ENCODE results near the gene DENND1A.
"Not testable (repeated sequence)": the region's sequence is repeated elsewhere in the genome, so short reads cannot be mapped to it uniquely, and the experiment has no call there.

Gene DENND1A

DNA sequence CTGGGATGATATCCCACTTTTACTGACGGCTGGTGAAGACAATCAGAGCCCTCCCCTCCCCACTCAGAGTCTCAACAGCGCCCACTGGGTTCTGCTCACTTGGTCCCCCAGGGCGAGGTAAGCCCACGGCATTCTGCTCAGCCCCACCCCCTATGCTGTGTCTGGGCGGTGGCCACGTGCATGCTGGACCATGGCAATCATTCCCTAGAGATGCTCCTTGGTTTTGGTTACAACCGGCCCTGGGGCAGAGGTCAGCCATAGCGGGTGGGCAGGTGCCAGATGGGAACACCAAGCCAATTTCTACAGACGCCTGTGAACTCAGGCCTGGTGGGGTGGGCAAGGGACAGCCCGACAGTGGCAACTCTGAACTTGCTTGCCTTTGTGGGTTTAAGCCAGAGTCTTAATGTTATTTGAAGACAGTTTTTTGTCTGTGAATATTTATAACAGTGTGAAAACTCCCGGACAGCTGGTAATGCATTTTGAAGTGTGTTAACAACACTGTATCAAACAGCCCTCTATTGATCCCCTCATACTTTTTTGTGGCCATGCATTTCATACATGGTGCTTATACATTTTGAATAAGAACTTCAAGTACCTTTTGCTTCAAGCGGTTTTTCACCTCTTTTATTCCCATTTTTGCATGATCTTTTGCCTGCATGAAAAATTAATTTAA lies 479.7 kb downstream of the DENND1A start:
- FAIRE-seq (no peak), DNase-seq (ENCODE audit: insufficient read length, low spot score) (no peak)

DNA sequence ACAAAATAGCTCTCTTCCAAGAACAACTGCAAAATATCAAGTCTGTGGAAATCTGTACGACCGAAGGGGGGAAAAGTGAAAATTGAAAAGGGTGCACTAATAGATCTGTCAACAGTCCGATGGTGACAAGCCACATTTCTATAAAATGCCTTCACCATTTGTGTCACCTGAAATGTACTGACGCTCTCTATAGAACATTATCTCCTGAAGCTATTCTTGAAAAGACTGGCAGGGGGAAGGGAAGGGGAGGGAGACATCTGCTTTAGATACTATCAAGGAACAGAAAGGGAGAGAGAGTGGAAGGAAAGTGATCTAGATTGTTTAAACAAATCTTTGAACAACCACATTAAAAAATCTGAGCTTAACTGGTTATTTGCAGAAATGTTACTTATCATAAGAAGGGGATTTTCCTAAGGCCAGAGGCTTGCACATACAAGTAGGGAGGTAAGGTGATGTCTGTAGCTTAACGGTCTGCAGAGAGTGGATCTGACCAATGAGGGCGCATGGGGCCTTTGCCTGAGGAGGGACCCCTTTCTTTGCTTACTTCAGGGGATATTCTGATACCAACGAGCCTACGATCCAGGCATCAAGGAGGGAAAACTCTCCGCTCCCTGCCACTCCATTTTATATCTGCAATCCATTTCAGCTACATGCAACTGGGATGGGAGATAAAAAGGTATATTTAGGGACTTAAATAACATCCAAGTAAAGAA lies 481.8 kb downstream of the DENND1A start:
- no peak for FAIRE-seq
- no peak for DNase-seq (ENCODE audit: insufficient read length, low spot score)

DNA sequence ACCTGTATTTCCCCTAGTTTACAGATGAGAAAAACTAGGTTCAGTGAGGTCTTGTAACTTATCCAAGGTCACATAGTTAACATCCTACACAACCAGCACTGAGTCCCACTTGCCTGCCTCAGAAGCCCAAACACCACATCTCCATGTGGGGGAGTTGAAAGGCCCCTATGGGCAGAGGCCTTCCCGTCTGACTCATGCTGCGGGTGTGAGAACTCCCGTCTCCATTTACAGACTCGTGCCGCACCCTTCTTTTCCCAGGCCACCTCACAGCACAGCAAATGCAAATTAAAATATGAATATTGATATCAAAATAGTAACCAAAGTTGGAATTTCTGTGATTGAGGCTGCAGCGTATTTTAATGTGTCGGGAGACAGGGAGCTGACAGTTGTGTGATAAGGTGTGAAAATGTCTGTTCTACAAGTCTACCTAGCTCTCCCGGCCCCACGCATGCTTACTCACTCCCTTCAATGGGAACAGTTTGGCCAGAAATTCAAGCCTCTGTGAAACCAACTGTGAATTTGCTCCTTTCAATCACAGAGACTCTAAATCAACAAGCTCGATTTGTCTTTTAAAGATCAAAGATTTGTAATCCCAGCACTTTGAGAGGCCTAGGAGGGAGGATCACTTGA lies 483.8 kb downstream of the DENND1A start:
- FAIRE-seq (no peak), DNase-seq (ENCODE audit: insufficient read length, low spot score) (no peak)

DNA sequence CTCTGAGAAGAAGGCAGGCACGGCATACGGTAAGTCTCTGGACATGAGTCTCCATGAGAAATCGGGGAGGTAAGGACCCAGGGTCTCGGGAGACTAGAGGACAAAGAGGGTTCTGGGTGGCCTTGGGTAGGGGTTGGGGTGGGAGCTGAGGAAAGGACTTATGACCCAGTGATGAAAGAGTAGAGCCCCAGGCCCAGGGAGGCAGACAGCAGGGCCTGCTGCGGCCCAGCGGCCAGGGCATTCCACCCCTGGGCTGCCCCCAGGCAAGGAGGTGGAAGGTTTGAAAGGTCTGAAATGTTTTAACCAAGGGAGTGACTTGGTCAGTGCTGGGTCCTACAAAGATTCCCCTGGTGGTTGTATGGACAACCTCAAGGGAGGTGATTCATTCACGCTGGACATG lies 484.8 kb downstream of the DENND1A start:
- DNase-seq (ENCODE audit: insufficient read length, low spot score), result no peak
- FAIRE-seq, result no peak

GRCh38 chr9:123441769-123442168 lies 488.2 kb downstream of the DENND1A start:
- DNase-seq (ENCODE audit: insufficient read length, low spot score) (no peak), FAIRE-seq (no peak)

DNA sequence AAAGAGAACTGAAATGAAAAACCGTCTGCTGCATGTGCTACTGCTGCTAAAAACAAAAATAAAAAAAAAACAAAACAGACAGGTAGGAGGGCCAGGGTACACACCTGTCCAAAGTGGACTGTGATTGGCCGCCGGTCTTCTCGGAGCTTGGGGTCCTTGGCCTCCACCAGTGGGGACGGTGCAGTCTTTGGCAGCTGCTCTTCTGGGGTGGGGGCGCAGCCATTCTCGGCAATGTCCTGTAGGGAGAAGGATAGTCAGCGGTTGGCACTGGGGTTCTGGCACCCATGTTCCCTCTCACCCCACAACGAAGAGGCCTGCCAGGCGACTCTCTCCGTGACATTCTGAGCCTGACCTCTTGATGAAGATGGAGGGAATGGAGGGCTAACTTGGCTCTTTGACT lies 489.7 kb downstream of the DENND1A start:
- DNase-seq (ENCODE audit: insufficient read length, low spot score) (no peak), FAIRE-seq (no peak)

GRCh38 chr9:123438821-123439220 lies 491.1 kb downstream of the DENND1A start:
- FAIRE-seq, result no peak

GRCh38 chr9:123438321-123438720 lies 491.6 kb downstream of the DENND1A start:
- FAIRE-seq (no peak), DNase-seq (ENCODE audit: insufficient read length, low spot score) (no peak)

More at GRCh38 chr9:123438821-123439220, 491.1 kb downstream of the DENND1A start:
- no peak for DNase-seq (ENCODE audit: insufficient read length, low spot score)

GRCh38 chr9:123437201-123437600 lies 492.7 kb downstream of the DENND1A start:
- DNase-seq (ENCODE audit: insufficient read length, low spot score) (no peak), FAIRE-seq (no peak)

GRCh38 chr9:123435471-123435870 lies 494.5 kb downstream of the DENND1A start:
- FAIRE-seq (no peak), DNase-seq (ENCODE audit: insufficient read length, low spot score) (no peak)

- no peak for FAIRE-seq
- no peak for DNase-seq (ENCODE audit: insufficient read length, low spot score)
Measured at GRCh38 chr9:123434619-123435240, 495.2 kb downstream of the DENND1A start.

- DNase-seq (ENCODE audit: insufficient read length, low spot score) (no peak), FAIRE-seq (no peak)
Measured at GRCh38 chr9:123432331-123433236, 497.3 kb downstream of the DENND1A start.

GRCh38 chr9:123431581-123431980 lies 498.3 kb downstream of the DENND1A start:
- FAIRE-seq, result no peak

DNA sequence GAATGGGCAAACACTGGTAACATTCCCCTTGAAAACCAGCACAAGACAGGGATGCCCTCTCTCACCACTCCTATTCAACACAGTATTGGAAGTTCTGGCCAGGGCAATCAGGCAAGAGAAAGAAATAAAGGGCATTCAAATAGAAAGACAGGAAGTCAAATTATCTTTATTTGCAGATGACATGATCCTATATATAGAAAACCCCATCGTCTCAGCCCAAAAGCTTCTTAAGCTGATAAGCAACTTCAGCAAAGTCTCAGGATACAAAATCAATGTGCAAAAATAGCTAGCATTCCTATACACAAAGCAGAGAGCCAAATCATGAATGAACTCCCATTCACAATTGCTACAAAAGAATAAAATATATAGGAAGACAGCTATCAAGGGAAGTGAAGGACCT lies 501.5 kb downstream of the DENND1A start:
- FAIRE-seq; DNase-seq (ENCODE audit: insufficient read length, low spot score): not testable (repeated sequence)

More at GRCh38 chr9:123431581-123431980, 498.3 kb downstream of the DENND1A start:
- no peak for DNase-seq (ENCODE audit: insufficient read length, low spot score)

DNA sequence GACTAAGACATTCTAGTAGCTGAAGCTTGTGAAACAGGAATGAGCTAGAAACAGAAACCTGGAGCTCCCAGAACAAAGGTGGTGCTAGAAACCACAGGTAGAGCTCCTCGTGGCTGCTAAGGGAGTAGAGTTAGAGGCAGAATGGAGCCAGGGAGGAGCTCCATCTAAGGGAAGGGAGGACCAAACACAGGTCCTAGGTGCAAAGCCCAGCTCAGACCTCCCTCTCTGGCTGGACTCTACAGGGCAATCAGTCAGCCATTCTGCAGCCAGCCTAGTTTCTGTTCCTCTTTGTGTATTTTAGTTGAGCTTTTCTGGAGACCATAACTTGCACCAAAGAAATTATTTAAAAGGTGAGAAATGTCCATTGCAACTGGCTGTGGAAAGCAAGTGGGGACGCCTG lies 503.5 kb downstream of the DENND1A start:
- peak; percentile 64 for DNase-seq (ENCODE audit: insufficient read length, low spot score)
- peak; percentile 26 for FAIRE-seq

GRCh38 chr9:123425836-123426365 lies 504.0 kb downstream of the DENND1A start:
- FAIRE-seq (no peak), DNase-seq (ENCODE audit: insufficient read length, low spot score) (no peak)

GRCh38 chr9:123425261-123425821 lies 504.6 kb downstream of the DENND1A start:
- FAIRE-seq (no peak), DNase-seq (ENCODE audit: insufficient read length, low spot score) (no peak)

DNA sequence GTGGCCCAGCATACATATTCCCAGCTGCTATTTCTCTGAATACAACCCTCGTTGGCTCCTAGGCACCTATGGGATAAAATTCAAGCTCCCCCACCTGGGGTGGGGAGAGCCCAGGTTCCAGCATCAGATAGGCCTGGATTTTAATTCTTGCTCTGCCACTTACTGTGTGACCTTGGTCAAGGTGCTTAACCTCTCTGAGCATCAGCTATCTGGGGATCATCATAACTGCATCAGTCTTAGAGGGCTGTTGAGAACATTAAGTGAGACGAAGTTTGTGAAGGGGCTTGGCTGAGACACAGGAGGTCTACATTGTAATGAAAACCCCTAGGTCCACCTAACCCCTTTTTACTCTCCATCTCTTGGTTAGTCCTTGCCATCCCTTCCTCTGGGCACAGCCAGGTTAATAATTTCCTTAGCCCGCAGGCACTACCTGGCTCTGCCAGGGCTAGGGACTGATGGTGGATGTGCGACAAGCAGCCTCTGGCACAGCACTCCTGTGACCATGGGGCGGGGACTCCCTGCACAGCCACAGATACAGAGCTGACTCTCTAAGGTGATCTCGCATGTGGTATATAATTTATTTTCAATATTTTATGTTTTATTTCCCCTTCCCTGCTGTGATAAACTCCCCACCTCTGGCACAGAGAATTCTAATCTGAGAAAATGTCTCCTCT lies 505.2 kb downstream of the DENND1A start:
- FAIRE-seq (no peak), DNase-seq (ENCODE audit: insufficient read length, low spot score) (no peak)

DNA sequence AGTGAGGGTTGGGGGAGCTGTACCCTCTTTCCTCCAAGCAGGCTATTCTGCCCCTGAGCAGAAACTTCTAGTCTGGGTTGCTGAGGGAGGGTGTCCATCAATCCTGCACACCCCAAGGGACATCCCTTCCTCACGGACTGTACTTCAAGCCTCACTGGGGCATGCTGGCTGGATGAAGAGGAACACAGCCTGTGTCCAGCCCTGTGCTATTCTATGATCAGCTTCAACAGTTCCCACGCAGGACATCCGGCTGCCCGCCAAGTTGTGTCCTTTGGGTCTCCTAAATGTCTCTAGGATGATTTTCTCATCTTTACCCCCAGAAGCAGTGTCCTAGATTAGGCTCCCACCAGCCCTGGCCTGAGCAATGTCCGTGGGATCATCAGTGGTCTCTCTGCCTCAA lies 505.8 kb downstream of the DENND1A start:
- no peak for FAIRE-seq
- no peak for DNase-seq (ENCODE audit: insufficient read length, low spot score)

Data from GM19239 (cell line).